NCI-H1436 (cell line): Measurements from ENCODE around the gene HIVEP2.

Experiments
- DNase-seq: peaks from one replicate; lab custom pipeline; 2025; lab: John Stamatoyannopoulos, UW

The HIVEP2 gene

DNA sequence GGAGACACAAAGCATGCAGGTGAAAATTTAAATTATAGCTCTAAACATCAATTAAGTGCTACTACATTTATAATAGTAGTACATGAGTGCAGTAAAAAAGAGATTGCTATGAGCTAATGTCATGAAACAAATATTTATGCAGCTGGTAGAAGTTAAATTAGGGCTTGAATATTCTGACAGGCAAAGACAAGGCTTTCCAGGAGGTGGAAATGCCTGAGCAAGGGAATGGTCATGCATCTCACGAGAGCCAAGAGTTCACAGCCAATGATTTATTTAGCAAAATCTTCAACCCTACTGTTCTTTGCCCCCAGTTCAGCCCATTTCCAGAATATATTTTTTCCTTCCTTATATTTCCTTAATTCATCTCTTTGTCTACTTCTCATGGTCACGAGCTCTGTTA lies 128.9 kb downstream of the HIVEP2 start:
- DNase-seq = no peak

DNA sequence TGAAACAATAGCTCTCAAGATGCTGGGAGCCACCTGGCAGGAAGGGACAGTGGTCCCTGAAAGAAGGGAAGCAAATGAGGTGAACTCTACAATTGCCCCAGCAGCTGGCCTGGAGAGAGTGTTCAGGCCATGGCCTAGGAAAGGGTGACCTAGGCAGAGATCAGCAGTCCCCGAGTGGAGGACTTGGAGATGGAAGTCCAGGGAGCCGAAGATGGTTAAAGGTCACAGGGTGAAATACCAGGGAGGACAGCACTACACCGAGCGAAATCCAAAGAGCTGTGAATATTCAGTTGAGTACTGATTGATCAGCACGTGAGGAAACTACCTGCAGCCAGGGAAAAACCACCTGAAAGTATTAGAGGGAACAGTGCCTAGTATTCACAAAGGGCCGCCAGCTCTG lies 133.1 kb downstream of the HIVEP2 start:
- no peak for DNase-seq

DNA sequence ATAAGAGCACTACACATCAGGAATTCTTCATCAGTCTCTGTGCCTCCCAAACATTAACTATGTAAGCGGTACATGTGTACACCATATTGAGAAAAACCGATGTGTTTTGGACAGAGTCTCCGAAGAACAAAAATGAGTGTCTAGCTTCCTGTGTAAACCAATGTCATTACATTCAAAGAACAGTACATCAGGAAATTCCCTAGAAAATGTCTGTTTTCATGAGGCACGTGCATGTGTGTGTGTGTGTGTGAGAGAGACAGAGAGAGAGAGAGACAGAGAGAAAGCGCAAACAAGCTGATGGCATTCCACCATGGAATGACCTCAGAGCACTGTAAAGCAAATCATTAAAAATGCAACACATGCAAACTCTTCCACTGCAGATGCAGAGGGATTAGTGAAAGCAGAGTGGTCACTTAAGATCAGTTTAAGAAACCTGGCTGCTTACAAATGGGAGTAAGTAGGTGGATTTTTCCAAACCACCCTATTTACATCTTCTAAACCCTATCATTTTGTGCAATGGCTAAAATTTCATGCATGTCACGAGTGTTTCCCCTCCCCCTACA lies 133.9 kb downstream of the HIVEP2 start:
- no peak for DNase-seq

DNA sequence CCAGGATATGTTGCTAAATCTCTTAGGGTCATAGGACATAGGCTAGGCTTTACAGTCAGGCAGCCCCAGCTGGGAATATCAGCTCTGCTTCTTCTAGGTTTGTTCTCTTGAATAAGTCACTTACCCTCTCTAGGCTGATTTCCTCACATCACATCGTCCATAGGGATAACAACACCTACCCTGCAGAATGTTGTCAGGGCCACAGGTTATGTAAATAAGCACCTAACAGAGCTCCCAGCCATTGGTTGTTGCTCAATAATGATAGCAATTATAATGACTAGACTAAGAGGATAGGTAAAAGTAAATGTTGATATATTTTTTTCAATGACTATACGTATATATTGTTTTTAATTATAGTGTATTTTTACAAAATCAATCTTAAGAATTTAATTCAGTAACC lies 135.0 kb downstream of the HIVEP2 start:
- DNase-seq = no peak

DNA sequence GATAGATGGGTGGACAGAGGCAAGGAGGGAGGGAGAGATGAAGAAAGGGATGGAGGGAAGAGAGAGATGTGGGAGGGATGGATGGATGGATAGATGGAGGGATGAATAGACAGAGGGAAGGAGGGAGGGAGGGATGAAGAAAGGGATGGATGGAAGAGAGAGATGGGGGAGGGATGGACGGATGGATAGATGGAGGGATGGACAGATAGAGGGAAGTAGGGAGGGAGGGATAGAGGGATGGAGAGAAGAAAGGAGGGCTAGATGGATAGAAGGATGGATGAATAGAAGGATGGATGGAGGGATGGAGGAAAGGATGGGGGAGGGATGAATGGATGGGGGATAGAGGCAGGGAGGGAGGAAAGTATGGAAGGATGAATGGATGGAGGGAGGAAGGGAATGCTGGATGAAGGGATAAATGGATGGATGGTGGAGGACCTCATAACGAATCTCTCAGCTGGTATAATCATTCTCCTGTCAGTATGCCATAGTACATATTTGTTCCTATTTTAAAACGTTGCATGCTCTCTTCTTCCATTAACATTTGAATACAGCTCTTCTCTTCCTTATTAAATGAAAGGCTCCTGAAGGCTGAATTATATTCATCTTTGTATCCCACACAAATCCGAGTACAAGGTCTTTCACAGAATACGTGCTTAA lies 136.4 kb downstream of the HIVEP2 start:
- no peak for DNase-seq

DNA sequence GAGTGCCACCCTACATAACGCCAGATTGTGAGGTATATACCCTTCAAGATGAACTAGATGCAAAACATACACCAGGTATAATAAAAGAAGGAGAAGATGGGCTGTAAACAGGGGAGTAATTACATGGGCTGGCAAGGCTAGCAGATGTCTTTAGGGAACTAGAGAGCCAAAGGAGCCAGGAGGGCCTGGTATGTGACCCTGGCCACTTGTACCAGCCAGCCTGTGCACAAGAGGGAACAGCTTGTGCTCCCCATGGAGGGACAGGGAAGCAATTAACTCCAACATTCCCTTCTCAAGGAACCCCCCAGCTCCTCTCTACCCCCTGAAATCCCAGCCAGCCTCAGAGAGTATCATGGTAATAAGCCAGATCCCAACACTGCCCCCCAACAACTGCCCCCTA lies 139.9 kb downstream of the HIVEP2 start:
- DNase-seq = no peak

DNA sequence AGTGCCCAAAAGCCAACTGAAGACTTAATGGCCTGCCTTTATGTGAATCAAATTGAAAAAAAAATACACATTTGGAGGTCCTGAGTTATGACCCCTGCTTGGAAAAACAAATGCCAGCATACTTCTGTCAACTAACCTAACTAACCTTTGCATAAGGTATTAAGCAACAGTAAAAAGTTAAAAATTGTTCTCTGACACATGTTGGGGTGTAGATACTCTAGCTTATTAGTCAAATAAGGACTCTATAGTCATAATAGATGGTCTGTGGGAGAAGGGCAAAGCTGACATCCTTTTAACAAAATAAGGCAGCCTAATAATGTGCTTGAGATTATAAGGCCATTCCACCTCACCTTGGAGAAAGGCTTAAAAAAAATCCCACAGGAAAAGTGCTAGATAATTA lies 140.5 kb downstream of the HIVEP2 start:
- no peak for DNase-seq

DNA sequence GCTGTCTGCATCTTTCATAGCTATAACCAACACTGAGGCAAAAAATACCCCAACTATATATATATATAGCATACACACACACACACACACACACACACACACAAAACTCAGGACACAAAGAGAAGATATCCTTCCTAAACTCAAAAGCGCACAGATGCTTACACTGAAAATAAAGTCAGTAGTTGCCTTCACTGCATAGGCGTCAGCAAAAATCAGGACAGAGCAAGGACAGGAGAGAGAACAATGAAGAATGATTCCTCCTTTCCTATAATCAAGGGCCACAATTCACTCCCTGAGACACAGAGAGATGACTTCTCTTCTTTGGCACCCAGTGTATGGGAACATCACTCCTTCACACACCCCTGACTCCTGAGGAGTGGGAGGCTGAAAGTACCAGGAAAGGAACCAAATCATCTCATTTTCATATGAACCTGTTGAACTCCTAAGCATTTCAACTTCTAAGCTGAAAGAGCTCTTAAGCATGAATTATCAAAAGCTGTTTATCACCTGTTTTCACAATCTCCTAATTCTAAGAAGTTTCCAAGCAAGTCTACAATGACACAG lies 141.4 kb downstream of the HIVEP2 start:
- no peak for DNase-seq

DNA sequence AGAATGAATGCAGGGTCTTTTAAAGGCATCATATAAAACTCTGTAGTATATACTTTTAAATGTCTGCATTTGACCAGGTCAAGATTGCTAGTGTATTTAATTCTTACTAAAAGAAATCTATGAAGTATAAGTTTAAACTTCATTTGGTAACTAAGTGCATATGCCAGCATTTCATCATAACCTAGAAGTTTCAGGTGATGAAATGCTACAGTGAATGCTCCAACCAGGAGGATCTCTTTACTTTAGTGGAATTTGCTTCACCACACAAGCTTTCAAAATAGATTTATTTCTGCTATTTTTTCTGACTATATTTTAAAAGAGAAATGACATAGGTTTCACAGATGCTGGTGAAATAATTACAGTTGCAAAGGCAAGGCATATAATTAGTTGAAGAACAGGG lies 141.9 kb downstream of the HIVEP2 start:
- no peak for DNase-seq

DNA sequence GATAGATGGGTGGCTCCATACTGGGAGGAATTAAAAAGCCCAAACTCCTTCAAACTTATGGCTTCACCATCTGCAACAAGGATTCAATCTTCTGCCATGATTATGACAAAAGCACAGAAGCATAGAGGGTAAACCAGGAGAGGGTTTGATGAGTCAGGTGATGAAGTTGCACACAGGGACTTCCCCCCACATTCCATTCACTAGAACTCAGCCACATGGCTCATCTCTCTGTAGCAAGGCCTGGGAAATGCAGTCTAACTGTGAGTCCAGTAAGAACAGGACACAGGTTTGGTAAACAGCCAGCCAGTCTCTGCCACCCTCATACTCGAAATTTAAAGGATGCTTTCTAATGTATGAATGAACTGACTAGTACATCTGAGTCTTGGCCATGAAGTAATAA lies 142.9 kb downstream of the HIVEP2 start:
- no peak for DNase-seq

DNA sequence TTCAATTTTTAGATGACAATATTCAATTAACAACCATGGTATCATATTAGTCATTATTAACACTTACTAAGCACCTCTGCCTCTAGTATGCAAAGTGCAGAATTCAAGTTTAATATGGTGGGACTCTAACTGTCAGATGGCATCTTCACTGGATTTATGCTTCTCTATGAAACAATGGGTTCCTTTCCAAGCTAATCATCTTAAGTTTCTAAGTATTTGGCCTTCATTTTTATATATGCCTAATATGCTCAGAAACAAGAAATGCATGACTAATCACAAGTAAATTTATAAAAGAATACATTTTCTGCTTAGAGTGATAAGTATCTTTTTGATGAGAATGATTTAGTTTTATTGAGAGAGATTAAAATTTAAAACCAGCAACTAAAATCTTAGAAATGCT lies 144.7 kb downstream of the HIVEP2 start:
- DNase-seq = no peak

DNA sequence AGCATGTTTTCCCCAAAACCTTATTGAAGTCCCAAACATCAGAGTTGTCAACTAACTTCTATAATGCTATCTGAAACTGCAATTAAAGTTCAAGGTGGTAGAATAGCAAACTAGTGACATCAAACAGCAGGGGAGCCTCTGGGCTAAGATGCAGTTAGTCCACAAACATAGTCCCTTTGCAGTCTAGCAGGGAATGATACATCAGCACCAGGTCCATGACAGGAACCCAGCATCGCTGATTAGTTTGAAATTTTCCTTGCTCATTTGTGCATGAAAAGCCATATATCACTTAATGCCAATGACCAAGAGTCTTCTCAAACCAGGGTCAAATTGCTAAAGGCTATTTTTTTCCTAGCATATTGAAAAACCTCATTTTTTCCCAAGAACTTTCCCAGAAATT lies 145.3 kb downstream of the HIVEP2 start:
- DNase-seq = no peak

DNA sequence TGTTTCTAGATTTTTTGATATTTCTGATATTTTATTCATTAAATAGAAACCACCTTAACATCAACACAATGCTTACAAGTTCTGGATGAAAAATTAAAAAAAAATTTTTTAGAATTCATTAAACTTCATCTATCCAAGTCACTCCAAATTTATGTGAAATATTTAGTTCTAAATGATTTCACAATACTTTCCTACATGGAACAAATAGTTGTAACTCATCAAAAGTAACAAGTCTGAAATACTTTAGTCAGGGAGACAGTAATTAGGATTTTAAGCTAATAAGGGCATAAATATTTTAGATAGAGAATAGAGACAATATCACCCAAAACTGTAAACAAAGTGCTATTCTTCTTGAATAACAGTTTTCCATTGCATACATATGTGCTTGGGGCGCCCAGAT lies 147.8 kb downstream of the HIVEP2 start:
- no peak for DNase-seq

DNA sequence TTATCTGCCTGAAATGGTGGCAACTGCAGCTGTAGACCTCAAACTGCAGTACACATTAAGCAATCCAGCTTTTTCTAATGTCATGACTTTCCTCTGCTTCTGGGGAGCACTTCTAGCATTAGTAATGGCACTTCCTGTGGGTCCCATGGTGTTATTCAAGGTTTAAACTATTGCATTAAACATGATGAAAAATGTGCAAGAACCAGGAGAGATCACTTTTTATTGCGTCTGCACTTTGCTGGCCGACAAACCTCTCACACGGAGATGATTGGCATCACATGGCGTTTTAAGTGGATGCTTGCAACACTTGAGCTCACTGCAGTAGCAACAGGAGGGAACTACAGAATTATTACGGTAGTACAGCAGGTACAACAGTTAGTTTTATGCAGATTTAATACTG lies 148.4 kb downstream of the HIVEP2 start:
- DNase-seq = no peak

DNA sequence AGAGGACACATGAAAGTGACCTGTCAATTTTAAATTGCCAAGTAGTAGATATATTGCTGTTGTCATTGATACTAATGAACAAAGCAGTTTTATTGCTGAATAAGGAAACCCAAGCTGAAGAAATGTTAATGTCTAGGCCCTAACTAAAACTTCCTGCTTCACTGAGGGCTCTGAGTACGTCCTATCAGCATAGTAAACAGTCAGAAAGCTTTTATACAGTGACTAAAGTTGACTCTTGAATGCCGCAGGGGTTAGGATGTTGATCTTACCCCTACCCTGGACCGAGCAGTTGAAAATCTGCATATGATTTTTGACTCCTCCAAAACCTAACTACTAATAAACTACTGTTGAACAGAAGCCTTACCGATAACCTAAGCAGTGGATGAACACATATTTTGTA lies 149.0 kb downstream of the HIVEP2 start:
- DNase-seq = no peak

DNA sequence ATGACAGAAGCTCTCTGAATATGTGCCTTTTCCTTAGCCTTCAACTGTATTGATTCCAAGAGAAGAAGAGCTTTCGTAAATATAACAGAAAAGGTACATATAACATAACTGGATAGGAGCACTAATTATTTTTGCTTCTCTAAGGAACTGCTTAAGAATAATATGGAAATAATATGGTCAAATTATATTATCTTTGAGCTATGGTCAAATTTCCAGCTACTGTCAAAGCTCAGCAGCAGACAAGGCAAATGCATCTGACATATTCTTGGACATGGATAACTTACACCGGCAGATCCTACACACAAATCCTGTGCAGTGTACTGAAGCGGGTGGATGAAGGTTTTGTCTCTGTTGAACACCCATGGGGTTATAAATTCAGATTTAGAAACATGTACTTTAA lies 150.6 kb downstream of the HIVEP2 start:
- no peak for DNase-seq

DNA sequence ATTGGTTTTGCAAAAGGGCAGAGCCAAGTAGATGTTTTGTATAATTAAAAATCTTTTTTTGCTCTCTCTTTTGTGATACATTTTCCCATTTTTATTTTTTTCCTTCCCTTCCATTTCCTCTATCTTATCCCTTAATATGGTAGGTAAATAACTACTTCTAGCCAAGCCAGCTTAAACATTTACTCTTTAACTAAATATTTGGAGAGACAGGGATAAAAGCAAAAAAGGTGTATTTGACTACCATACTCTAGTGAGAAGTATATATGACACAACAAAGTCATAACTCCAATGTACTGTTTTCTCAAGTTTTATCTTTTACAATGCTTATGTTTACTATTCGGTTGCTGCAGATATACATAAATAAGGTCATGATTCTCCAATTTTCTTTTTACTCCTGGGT lies 154.7 kb downstream of the HIVEP2 start:
- no peak for DNase-seq

DNA sequence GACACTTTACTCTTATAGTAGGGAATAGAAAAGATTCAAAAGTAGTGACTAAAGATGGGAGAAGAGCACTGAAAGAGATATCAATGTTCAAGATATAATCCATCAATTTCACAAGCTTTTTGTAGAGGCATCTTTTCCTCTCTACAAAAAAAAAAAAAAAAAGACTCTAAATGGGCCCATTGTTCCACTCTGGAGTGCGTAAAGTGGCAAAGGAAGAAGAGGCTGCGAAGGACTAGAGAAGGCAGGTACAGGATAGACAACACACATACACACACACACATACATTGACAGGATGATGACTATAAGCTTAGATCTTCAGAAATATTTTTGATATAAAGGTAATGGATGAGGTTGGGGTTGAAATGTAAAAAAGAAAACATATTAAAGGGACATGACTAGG lies 157.6 kb downstream of the HIVEP2 start:
- no peak for DNase-seq

DNA sequence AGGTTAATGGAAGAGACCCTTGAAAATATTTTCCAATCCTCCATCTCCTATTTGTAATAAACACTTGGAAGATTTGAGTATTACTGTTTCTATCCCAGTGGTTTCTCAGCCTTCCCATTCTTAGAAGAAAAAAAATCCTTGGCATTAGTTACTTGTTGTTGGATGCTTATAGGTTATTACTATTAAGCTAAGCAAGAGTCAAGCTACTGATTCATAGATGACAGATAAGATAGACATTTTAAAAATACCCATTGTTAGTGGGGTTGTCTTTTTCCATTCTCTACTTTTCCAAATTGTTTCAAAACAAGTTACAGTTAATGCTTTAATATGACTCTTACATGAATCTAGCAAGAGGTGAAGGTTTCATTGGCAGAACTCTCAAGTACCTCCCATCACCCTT lies 158.5 kb downstream of the HIVEP2 start:
- no peak for DNase-seq

DNA sequence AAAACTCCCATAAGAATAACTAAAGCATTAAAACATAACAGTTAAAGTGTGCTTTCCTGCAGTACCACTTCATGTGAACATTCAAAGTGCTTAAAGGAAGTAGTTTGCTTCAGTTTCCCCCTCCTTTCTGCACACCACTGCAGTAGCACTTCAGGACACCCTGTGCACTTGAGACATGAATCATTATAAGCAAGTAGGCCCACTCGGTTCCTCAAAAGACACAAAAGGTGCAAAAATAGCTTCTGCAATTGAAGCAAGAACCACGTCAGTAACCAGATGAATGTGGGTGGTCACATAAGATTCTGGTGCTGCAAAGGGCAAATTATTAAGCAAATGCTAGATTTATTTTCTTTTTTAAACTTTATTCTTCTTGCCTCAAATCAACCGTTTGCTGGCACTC lies 160.6 kb downstream of the HIVEP2 start:
- no peak for DNase-seq

DNA sequence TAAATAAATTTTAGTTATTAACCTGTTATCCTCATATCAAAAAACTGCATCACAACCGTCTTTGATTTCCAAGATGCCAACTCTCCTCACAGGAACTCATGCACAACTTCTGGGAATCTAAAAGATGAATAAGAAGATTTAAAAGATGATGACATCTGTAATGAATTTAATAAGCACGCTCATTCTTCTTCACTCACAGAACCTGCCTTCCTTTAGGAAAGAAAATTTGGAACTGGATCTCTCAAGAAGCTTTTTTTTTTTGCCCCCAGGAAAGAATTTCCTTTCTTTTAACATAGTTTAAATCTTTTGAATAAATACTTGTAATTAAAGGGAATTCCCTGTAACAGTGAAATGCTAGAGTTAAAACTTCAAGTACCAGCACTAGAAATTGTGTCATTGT lies 161.5 kb downstream of the HIVEP2 start:
- no peak for DNase-seq

DNA sequence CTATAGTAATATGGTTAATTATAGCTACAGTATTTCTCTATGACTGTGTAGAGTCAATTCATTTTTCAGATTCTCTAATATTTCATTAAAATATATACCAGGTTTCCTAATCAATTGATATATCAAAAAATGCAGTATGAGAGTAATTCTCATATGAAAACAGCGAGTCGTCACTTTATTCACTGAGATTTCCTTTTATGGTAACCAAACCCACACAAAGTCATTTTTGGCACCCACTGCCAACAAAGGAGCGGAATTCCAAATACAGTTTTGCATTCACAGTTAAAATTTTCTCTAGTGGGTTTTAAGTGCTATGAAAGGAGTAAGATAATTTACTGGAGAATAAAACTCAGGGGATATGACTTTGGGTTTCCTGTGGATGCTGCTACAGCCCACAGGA lies 163.8 kb downstream of the HIVEP2 start:
- DNase-seq = no peak

DNA sequence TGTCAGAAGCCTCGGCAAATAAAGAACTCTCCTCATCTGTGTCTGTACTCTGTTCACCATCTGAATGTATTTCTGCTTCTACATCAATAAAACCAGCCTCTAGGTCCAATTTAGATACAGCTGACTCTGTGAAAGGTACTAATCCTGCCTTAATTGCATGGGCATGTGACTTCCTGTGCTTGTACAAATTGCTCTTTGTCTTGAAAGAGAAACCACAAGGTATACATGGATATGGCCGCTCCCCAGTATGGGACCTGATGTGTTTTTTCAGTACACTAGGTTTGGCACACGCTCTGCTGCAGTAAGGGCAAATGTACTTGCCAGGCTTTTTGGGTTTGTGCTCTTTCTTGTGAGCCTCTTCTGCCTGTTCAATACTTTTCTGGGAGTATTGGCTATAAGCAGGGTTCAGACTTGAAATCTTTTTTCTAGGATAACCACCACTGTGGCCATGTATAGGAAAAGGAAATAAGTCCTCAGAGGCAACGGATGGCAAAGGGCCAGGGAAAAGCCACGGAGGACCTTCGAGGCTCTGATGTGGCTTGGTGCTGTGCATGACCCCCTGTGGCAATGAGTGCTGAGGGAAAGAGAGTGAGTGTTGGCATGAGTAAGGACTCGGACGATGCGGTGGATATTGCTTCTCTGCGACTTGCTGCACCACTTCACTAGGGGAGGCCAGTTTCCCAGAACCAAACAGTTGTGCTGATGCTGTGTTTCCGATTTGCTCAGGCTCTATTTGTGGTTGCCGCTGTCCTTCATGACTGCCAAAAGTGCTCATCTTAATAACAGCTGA lies 170.9 kb downstream of the HIVEP2 start:
- DNase-seq = no peak
